K562 (cell line): ENCODE results near the gene DHRS4L2. TPM values are rescaled to one million over a fixed set of nuclear protein-coding genes. Genes with fewer than 3 reads are reported as not detected.

Experiments
- ATAC-seq: fragments of 200-7000 bp; cut with Tn5 transposase; 3 replicates; pipeline ENCODE4 v1.9.1; 2020; ENCODE audit warnings: moderate library complexity
- BruUV-seq: library from RNA; stranded (reverse); fragments of 400-500 nt; replicated peaks from 2 replicates; lab custom pipeline; 2021; lab: Mats Ljungman, UMichigan
- CTCF ChIA-PET: fragments of 300-600 bp; formaldehyde crosslinking; extraction: SDS; loops from one replicate; lab custom pipeline; 2021; ENCODE audit warnings: low intra/inter-chr PET ratio; lab: Yijun Ruan, JAX
- POLR2A ChIA-PET: fragments of 300-600, 350-650 bp; sonication (Branson Sonifier 250); formaldehyde crosslinking; extraction: SDS; loops from one replicate; lab custom pipeline; 2021; ENCODE audit warnings: antibody characterized with exemption, inconsistent platforms; lab: Yijun Ruan, JAX
- DNase-seq, 4 experiments: peaks; one replicate each; pipeline versions ENCODE4 v3.0.0 to v3.0.0-alpha.2; 2011 to 2018; ENCODE audit warnings: low spot score in 3 of 4, mixed read lengths in 3 of 4; ENCODE audit errors: extremely low read depth in 1 of 4
- FAIRE-seq: peaks from 2 replicates; lab custom pipeline; 2011; peaks lifted over from hg19 to GRCh38; lab: Jason Lieb, UNC
- H2AFZ ChIP-seq: 2 replicates; pipeline ENCODE4 v1.6.0; 2011; ENCODE audit warnings: low read depth, low read length, control low read depth, inconsistent platforms
- H3K27ac ChIP-seq: fragments of 200-600 bp; 3 replicates; pipeline ENCODE4 v1.8.0; 2011; ENCODE audit warnings: low read depth, mild to moderate bottlenecking, control low read depth, inconsistent platforms, low read length, moderate library complexity, mixed read lengths; ENCODE audit errors: extremely low read depth
- H3K27me3 ChIP-seq, 2 experiments: fragments of 300-600 bp in 1 of 2; 2 replicates in 1 of 2; 3 replicates in 1 of 2; pipeline versions ENCODE4 v1.6.0 to v1.8.0; 2011; ENCODE audit warnings: inconsistent platforms in 2 of 2, low read length in 2 of 2, mild to moderate bottlenecking in 1 of 2, mixed read lengths in 1 of 2, moderate library complexity in 1 of 2; ENCODE audit not compliant: control insufficient read depth in 2 of 2, insufficient read depth in 2 of 2
- H3K36me3 ChIP-seq: fragments of 300-600 bp; 3 replicates; pipeline ENCODE4 v1.8.0; 2011; ENCODE audit warnings: mild to moderate bottlenecking, low read length, inconsistent platforms; ENCODE audit not compliant: control insufficient read depth, insufficient read depth
- H3K4me1 ChIP-seq, 2 experiments: fragments of 200-600 bp in 1 of 2; replicated peaks in 1 of 2; 2 replicates in 1 of 2; 3 replicates in 1 of 2; pipeline versions ENCODE4 v1.5.1 to v1.8.0; 2011; ENCODE audit warnings: inconsistent platforms in 2 of 2, low read length in 2 of 2, mild to moderate bottlenecking in 1 of 2, mixed read lengths in 1 of 2, moderate library complexity in 1 of 2; ENCODE audit not compliant: control insufficient read depth in 2 of 2, insufficient read depth in 2 of 2
- H3K4me2 ChIP-seq: 2 replicates; pipeline ENCODE4 v1.6.1; 2011; ENCODE audit warnings: low read length, control low read depth, inconsistent platforms, mixed read lengths; ENCODE audit not compliant: insufficient read depth
- H3K4me3 ChIP-seq: fragments of 200-600 bp; sonication (generic), shearing (Covaris generic); 2 replicates; pipeline ENCODE4 v1.5.1; 2016; ENCODE audit warnings: control low read depth, inconsistent platforms
- H3K79me2 ChIP-seq: fragments of 200-600 bp; 3 replicates; pipeline ENCODE4 v1.8.0; 2011; ENCODE audit warnings: low read length, inconsistent platforms; ENCODE audit not compliant: control insufficient read depth, insufficient read depth
- H3K9ac ChIP-seq, 2 experiments: 2 replicates each; pipeline versions ENCODE4 v1.6.0 to v1.6.1; 2011; ENCODE audit warnings: low read depth in 2 of 2, low read length in 2 of 2, control low read depth in 1 of 2, inconsistent platforms in 1 of 2, mild to moderate bottlenecking in 1 of 2, mixed read lengths in 1 of 2; ENCODE audit not compliant: insufficient read depth in 1 of 2
- H3K9me1 ChIP-seq: one replicate; pipeline ENCODE4 v1.6.0; 2011; ENCODE audit warnings: inconsistent platforms, mild to moderate bottlenecking, low read length, moderate library complexity; ENCODE audit not compliant: control insufficient read depth, insufficient read depth
- H3K9me3 ChIP-seq: replicated peaks from 2 replicates; pipeline ENCODE4 v1.5.1; 2011; ENCODE audit warnings: low read depth, low read length, inconsistent platforms; ENCODE audit not compliant: control insufficient read depth, insufficient read depth
- H4K20me1 ChIP-seq: replicated peaks from 2 replicates; pipeline ENCODE4 v1.6.1; 2011; ENCODE audit warnings: low read length, inconsistent platforms, mixed read lengths; ENCODE audit not compliant: control insufficient read depth, insufficient read depth
- BRF1 ChIP-seq: IDR thresholded peaks from 3 replicates; pipeline ENCODE4 v1.6.1; 2011; ENCODE audit warnings: borderline replicate concordance, mild to moderate bottlenecking; ENCODE audit not compliant: insufficient read length; ENCODE audit errors: extremely low read depth
- EWSR1 ChIP-seq: fragments of 450-650 bp; IDR thresholded peaks from 2 replicates; pipeline ENCODE4 v1.6.1; 2018; ENCODE audit warnings: borderline replicate concordance, mild to moderate bottlenecking, low read depth, moderate library complexity; ENCODE audit not compliant: partially characterized antibody
- GTF2A2 ChIP-seq: IDR thresholded peaks from 2 replicates; pipeline ENCODE4 v1.6.1; 2016; ENCODE audit warnings: mild to moderate bottlenecking, missing genetic modification characterization, missing compliant biosample characterization
- HMG20B ChIP-seq: fragments of 250-450 bp; sonication (Bioruptor Pico); IDR thresholded peaks from 2 replicates; pipeline ENCODE4 v1.5.0; 2021; ENCODE audit warnings: mild to moderate bottlenecking
- PRMT5 ChIP-seq: sonication (generic); formaldehyde crosslinking; IDR thresholded peaks from 2 replicates; pipeline ENCODE4 v1.5.0; 2020; ENCODE audit warnings: missing genetic modification reagents
- WGBS: fragments of 100-300 bp; shearing (Covaris generic); methylation state at CpG from one replicate; pipeline ENCODE4 v1.1.6; 2016; ENCODE audit warnings: low coverage, mixed read lengths; ENCODE audit not compliant: insufficient coverage; ENCODE audit errors: missing lambda C conversion rate; 5-methylcytosine and 5-hydroxymethylcytosine counted together
- in situ Hi-C: fragments of 300-500 bp; cut with MboI; formaldehyde crosslinking; loops from 4 replicates; pipeline ENCODE4 v1.15.0; 2018; ENCODE audit warnings: inconsistent platforms, mixed read lengths
- intact Hi-C: fragments of 100-400 bp; cut with micrococcal nuclease; formaldehyde crosslinking; loops from 2 replicates; pipeline ENCODE4 v1.14.2; 2022
- polyA plus RNA-seq, 8 experiments: library from polyadenylated mRNA; depleted of rRNA in 4 of 8; stranded (reverse) in 5 of 8; unstranded in 3 of 8; fragments of >200 nt; fragmentation: Nextera tagmentation in 2 of 8; fragmentation: Illumina TruSeq in 1 of 8; extraction: Ambion mirVana in 2 of 8; extraction: Trizol in 1 of 8; gene quantifications; 2 replicates each; pipeline versions ENCODE4 v1.2.1 to v1.2.3, GENCODE V29; 2011 to 2014; ENCODE audit warnings: inconsistent platforms in 1 of 8, missing spikeins in 1 of 8
- total RNA-seq, 7 experiments: library from RNA; depleted of rRNA in 6 of 7; stranded (reverse); fragments of >200 nt in 6 of 7; fragmentation: Illumina TruSeq in 2 of 7; extraction: Trizol in 2 of 7; gene quantifications; 2 replicates each; pipeline versions ENCODE4 v1.2.1 to v1.2.3, GENCODE V29; 2011 to 2021; ENCODE audit warnings: low replicate concordance in 1 of 7
- TF ChIP-seq, protein P1 (sequence below), 2 experiments: fragments of 150-350 bp in 1 of 2; IDR thresholded peaks; 2 replicates each; pipeline ENCODE4 v1.6.1; 2012 to 2016; ENCODE audit warnings: low read depth in 2 of 2, low read length in 2 of 2, mild to moderate bottlenecking in 1 of 2, moderate library complexity in 1 of 2
- TF ChIP-seq, protein P2 (sequence below), 2 experiments: fragments of 450-650 bp in 1 of 2; IDR thresholded peaks; 2 replicates each; pipeline ENCODE4 v1.6.1; 2011 to 2017; ENCODE audit warnings: low read depth in 2 of 2, antibody characterized with exemption in 1 of 2, borderline replicate concordance in 1 of 2, low read length in 1 of 2, mild to moderate bottlenecking in 1 of 2, mixed read lengths in 1 of 2; ENCODE audit not compliant: control insufficient read depth in 1 of 2
- TF ChIP-seq, protein P3 (sequence below): fragments of 150-350 bp; IDR thresholded peaks from 2 replicates; pipeline ENCODE4 v1.6.1; 2014; ENCODE audit warnings: low read depth, mild to moderate bottlenecking, low read length, borderline replicate concordance
- TF ChIP-seq, protein P4 (sequence below): fragments of 450-650 bp; formaldehyde crosslinking; IDR thresholded peaks from 2 replicates; pipeline ENCODE4 v1.4.0; 2020; ENCODE audit warnings: mild to moderate bottlenecking, moderate library complexity

Gene DHRS4L2
- total and polyA plus RNA-seq, 9 of the 15 experiments (the other 6 are each of a cell fraction or from before 2014, with no cell fraction given), result 2.3 to 13.7 (median 8.1) TPM

DNA sequence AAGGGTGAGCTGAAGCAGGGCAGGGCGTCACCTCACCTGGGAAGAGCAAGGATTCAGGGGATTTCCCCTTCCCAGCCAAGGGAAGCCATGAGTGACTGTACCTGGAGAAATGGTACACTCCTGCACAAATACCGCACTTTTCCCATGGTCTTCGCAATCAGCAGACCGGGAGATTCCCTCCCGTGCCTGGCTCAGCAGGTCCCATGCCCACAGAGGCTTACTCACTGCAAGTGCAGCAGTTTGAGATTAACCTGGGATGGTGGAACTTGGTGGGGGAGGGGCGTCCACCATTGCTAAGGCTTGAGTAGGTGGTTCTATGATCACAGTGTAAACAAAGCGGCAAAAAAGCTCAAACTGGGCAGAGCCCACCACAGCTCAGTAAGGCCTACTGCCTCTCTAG is 46.1 kb upstream of the DHRS4L2 start:
- ATAC-seq, result no peak
- Histone ChIP-seq H3K79me2 (no peaks in the 10 kb centered on the region; the same call in 2 of the 3 replicates), H2AFZ (no peak overlapping the region), H3K4me2 (no peak overlapping the region), H3K9me1 (no peaks in the 10 kb centered on the region), H3K27ac (no peak overlapping the region), H3K36me3 (0 out of 3 replicates have a peak, but pooled peaks cover 9% of the 10 kb centered on the region), H3K9me3 (no peaks in the 10 kb centered on the region), H3K4me1 (peaks cover 4 to 39% of the 10 kb centered on the region in 2 experiments; a peak in 3 of 5 replicates), H4K20me1 (no peaks in the 10 kb centered on the region), H3K4me3 (no peak overlapping the region), H3K9ac (no peak overlapping the region), H3K27me3 (no peaks in the 10 kb centered on the region)
- in situ Hi-C loops (no loop called here), intact Hi-C loops (no loop called here)
- WGBS, result 46% methylated on average over 7 of the region's 7 CpGs
- ChIA-PET POLR2A (interaction anchor here (1.0 kb wide), 1 partner anchor 11 kb away, joined by 3 read pairs; the partner anchor contains the start of gene DHRS4), CTCF (no interaction called here)
- no peak for DNase-seq
- no TSS peak for BruUV-seq
- no peak for FAIRE-seq
- TF ChIP-seq, protein P1, sequence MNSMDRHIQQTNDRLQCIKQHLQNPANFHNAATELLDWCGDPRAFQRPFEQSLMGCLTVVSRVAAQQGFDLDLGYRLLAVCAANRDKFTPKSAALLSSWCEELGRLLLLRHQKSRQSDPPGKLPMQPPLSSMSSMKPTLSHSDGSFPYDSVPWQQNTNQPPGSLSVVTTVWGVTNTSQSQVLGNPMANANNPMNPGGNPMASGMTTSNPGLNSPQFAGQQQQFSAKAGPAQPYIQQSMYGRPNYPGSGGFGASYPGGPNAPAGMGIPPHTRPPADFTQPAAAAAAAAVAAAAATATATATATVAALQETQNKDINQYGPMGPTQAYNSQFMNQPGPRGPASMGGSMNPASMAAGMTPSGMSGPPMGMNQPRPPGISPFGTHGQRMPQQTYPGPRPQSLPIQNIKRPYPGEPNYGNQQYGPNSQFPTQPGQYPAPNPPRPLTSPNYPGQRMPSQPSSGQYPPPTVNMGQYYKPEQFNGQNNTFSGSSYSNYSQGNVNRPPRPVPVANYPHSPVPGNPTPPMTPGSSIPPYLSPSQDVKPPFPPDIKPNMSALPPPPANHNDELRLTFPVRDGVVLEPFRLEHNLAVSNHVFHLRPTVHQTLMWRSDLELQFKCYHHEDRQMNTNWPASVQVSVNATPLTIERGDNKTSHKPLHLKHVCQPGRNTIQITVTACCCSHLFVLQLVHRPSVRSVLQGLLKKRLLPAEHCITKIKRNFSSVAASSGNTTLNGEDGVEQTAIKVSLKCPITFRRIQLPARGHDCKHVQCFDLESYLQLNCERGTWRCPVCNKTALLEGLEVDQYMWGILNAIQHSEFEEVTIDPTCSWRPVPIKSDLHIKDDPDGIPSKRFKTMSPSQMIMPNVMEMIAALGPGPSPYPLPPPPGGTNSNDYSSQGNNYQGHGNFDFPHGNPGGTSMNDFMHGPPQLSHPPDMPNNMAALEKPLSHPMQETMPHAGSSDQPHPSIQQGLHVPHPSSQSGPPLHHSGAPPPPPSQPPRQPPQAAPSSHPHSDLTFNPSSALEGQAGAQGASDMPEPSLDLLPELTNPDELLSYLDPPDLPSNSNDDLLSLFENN (IDR thresholded peaks at IDR 0.05; ENCODE audit: low read depth in 2 of 2, low read length in 2 of 2), result no peak
- TF ChIP-seq, protein P2, sequence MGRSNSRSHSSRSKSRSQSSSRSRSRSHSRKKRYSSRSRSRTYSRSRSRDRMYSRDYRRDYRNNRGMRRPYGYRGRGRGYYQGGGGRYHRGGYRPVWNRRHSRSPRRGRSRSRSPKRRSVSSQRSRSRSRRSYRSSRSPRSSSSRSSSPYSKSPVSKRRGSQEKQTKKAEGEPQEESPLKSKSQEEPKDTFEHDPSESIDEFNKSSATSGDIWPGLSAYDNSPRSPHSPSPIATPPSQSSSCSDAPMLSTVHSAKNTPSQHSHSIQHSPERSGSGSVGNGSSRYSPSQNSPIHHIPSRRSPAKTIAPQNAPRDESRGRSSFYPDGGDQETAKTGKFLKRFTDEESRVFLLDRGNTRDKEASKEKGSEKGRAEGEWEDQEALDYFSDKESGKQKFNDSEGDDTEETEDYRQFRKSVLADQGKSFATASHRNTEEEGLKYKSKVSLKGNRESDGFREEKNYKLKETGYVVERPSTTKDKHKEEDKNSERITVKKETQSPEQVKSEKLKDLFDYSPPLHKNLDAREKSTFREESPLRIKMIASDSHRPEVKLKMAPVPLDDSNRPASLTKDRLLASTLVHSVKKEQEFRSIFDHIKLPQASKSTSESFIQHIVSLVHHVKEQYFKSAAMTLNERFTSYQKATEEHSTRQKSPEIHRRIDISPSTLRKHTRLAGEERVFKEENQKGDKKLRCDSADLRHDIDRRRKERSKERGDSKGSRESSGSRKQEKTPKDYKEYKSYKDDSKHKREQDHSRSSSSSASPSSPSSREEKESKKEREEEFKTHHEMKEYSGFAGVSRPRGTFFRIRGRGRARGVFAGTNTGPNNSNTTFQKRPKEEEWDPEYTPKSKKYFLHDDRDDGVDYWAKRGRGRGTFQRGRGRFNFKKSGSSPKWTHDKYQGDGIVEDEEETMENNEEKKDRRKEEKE (IDR thresholded peaks at IDR 0.05; ENCODE audit: borderline replicate concordance in 1 of 2, control insufficient read depth in 1 of 2, low read depth in 2 of 2, low read length in 1 of 2), result no peak
- TF ChIP-seq PRMT5, result no peak
- no peak for TF ChIP-seq EWSR1
- no peak for TF ChIP-seq GTF2A2 (tag)
- TF ChIP-seq HMG20B (CRISPR knock-in tag), result no peak
- TF ChIP-seq BRF1, result no peak
- TF ChIP-seq, protein P3, sequence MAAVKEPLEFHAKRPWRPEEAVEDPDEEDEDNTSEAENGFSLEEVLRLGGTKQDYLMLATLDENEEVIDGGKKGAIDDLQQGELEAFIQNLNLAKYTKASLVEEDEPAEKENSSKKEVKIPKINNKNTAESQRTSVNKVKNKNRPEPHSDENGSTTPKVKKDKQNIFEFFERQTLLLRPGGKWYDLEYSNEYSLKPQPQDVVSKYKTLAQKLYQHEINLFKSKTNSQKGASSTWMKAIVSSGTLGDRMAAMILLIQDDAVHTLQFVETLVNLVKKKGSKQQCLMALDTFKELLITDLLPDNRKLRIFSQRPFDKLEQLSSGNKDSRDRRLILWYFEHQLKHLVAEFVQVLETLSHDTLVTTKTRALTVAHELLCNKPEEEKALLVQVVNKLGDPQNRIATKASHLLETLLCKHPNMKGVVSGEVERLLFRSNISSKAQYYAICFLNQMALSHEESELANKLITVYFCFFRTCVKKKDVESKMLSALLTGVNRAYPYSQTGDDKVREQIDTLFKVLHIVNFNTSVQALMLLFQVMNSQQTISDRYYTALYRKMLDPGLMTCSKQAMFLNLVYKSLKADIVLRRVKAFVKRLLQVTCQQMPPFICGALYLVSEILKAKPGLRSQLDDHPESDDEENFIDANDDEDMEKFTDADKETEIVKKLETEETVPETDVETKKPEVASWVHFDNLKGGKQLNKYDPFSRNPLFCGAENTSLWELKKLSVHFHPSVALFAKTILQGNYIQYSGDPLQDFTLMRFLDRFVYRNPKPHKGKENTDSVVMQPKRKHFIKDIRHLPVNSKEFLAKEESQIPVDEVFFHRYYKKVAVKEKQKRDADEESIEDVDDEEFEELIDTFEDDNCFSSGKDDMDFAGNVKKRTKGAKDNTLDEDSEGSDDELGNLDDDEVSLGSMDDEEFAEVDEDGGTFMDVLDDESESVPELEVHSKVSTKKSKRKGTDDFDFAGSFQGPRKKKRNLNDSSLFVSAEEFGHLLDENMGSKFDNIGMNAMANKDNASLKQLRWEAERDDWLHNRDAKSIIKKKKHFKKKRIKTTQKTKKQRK, result no peak
- TF ChIP-seq, protein P4, sequence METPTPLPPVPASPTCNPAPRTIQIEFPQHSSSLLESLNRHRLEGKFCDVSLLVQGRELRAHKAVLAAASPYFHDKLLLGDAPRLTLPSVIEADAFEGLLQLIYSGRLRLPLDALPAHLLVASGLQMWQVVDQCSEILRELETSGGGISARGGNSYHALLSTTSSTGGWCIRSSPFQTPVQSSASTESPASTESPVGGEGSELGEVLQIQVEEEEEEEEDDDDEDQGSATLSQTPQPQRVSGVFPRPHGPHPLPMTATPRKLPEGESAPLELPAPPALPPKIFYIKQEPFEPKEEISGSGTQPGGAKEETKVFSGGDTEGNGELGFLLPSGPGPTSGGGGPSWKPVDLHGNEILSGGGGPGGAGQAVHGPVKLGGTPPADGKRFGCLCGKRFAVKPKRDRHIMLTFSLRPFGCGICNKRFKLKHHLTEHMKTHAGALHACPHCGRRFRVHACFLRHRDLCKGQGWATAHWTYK, result no peak
